ENCODE measurements around the gene SLC51B. TPM values are rescaled to one million over a fixed set of nuclear protein-coding genes. Genes with fewer than 3 reads are reported as not detected.

Gene SLC51B
- polyA plus RNA-seq, 3 donors from 2014 or later, result not detected

DNA sequence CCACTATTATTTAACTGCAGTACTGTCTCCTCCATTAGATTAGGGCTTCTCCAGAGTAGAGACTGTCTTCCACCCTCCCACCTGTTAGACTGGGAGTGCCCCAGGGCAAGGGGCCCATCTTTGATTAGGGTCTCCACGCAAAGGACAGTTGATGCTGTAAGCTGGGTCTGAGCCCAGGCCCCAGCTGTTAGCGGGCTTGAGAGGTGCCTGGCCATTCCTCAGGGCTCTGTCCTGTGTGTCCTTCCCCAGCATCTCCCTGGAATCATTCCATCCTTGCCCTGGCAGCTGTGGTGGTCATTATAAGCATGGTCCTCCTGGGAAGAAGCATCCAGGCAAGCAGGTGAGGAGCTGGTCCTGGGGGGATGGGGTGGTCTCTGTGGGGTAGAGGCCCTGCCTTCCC, 6.1 kb downstream of the SLC51B start:
- H3K27ac Mint-ChIP-seq, result peak overlapping the region in 1 of 6 donors; percentile 50
- H3K27me3 Mint-ChIP-seq (ENCODE audit: low read depth in 3 of 3), result peaks cover 0 to 6% (median 2%) of the 10 kb centered on the region in 3 donors
- H3K4me1 Mint-ChIP-seq, result peaks cover 14 to 18% of the 10 kb centered on the region in 2 donors
- no peaks in the 10 kb centered on the region for H3K9me3 Mint-ChIP-seq
- DNase-seq, result no peak
- no peaks in the 10 kb centered on the region for H3K36me3 Mint-ChIP-seq
- no peak overlapping the region for H3K4me3 Mint-ChIP-seq

- H3K4me1 Mint-ChIP-seq, result peaks cover 14 to 18% of the 10 kb centered on the region in 2 donors
- H3K4me3 Mint-ChIP-seq, result no peak overlapping the region
- H3K27ac Mint-ChIP-seq, result no peak overlapping the region
- H3K27me3 Mint-ChIP-seq (ENCODE audit: low read depth in 3 of 3), result peaks cover 0 to 6% (median 2%) of the 10 kb centered on the region in 3 donors
- no peak for DNase-seq
- no peaks in the 10 kb centered on the region for H3K36me3 Mint-ChIP-seq
- H3K9me3 Mint-ChIP-seq, result no peaks in the 10 kb centered on the region
Observed at GRCh38 chr15:65052956-65053355, 7.8 kb downstream of the SLC51B start.

GRCh38 chr15:65054333-65055200, 9.4 kb downstream of the SLC51B start:
- Mint-ChIP-seq H3K36me3 (no peaks in the 10 kb centered on the region), H3K4me3 (no peak overlapping the region), H3K27ac (no peak overlapping the region), H3K9me3 (no peaks in the 10 kb centered on the region), H3K27me3 (ENCODE audit: low read depth in 3 of 3) (peaks cover 0 to 2% (median 0%) of the 10 kb centered on the region in 3 donors), H3K4me1 (peaks cover 7 to 10% of the 10 kb centered on the region in 2 donors)
- peak; percentile 37 to 49 (median 38) for DNase-seq

GRCh38 chr15:65055201-65055870, 10.1 kb downstream of the SLC51B start:
- Mint-ChIP-seq H3K4me3 (no peak overlapping the region), H3K27me3 (ENCODE audit: low read depth in 3 of 3) (no peaks in the 10 kb centered on the region), H3K27ac (peak overlapping the region in 1 of 6 donors; percentile 16), H3K36me3 (no peaks in the 10 kb centered on the region), H3K9me3 (no peaks in the 10 kb centered on the region), H3K4me1 (peaks cover 0 to 2% of the 10 kb centered on the region in 2 donors)
- no peak for DNase-seq

GRCh38 chr15:65056106-65056505, 10.9 kb downstream of the SLC51B start:
- no peak overlapping the region for H3K4me3 Mint-ChIP-seq
- H3K9me3 Mint-ChIP-seq, result no peaks in the 10 kb centered on the region
- H3K27ac Mint-ChIP-seq, result no peak overlapping the region
- no peaks in the 10 kb centered on the region for H3K27me3 Mint-ChIP-seq (ENCODE audit: low read depth in 3 of 3)
- H3K4me1 Mint-ChIP-seq, result no peaks in the 10 kb centered on the region
- no peaks in the 10 kb centered on the region for H3K36me3 Mint-ChIP-seq
- DNase-seq, result no peak

- H3K9me3 Mint-ChIP-seq, result no peaks in the 10 kb centered on the region
- H3K4me1 Mint-ChIP-seq, result no peaks in the 10 kb centered on the region
- no peak for DNase-seq
- H3K4me3 Mint-ChIP-seq, result no peak overlapping the region
- no peak overlapping the region for H3K27ac Mint-ChIP-seq
- no peaks in the 10 kb centered on the region for H3K36me3 Mint-ChIP-seq
- peaks cover 0 to 1% (median 0%) of the 10 kb centered on the region in 3 donors for H3K27me3 Mint-ChIP-seq (ENCODE audit: low read depth in 3 of 3)
Observed at GRCh38 chr15:65056868-65057548, 11.8 kb downstream of the SLC51B start.

- Mint-ChIP-seq H3K27ac (no peak overlapping the region), H3K4me1 (no peaks in the 10 kb centered on the region)
Observed at GRCh38 chr15:65057549-65057940, 12.4 kb downstream of the SLC51B start.

DNA sequence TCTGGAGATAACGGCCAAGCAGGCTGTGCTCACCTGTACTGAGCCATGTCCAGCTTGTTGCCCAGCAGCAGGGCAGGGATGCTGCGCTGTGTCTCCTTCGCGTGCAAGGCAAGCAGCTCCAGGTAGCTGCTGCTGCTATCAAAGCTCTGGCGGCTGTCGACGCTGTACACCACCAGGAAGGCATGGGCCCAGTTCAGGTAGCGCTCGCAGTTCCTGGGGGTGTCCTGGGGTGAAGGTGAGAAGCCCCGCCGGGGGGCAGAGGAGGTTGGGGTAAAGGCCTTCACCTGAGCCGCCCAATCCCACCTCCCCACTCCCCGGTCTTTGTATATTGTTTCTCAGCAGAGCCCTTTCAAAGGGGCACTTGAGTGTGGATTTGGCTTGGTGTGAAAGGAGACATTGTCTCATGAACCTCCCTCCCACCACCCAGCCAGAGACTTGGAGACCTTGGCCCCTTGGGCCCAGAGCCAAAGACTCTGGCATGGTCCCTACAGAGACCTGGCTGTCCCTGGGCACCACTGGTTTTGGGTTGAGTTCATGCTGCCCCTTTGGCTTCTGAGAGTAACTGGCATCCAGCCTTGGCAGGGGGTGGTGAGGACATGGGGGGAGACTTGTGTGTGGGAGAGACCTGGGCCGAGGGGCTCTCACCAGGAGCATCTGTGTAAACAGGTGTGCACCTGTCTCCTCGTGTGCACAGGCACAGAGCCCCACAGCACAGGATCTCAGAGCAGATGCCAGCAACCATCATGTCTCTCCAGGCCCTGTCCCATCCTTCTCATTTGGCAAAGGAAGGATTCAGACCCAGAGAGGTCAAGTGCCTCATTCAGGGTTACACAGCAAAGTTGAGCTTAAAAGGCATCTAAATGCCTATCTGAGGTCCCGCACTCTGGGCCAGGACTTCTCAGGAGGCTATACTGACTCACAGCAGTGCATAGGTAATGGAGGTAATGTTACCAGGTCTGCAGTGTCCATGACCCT, 13.5 kb downstream of the SLC51B start:
- Mint-ChIP-seq H3K27me3 (ENCODE audit: low read depth in 3 of 3) (peaks cover 2 to 3% (median 3%) of the 10 kb centered on the region in 3 donors), H3K9me3 (no peaks in the 10 kb centered on the region), H3K27ac (no peak overlapping the region), H3K36me3 (no peaks in the 10 kb centered on the region), H3K4me1 (no peaks in the 10 kb centered on the region), H3K4me3 (no peak overlapping the region)
- no peak for DNase-seq

More at GRCh38 chr15:65057549-65057940, 12.4 kb downstream of the SLC51B start:
- no peak for DNase-seq
- peaks cover 0 to 3% (median 0%) of the 10 kb centered on the region in 3 donors for H3K27me3 Mint-ChIP-seq (ENCODE audit: low read depth in 3 of 3)
- H3K4me3 Mint-ChIP-seq, result no peak overlapping the region
- H3K9me3 Mint-ChIP-seq, result no peaks in the 10 kb centered on the region
- no peaks in the 10 kb centered on the region for H3K36me3 Mint-ChIP-seq

DNA sequence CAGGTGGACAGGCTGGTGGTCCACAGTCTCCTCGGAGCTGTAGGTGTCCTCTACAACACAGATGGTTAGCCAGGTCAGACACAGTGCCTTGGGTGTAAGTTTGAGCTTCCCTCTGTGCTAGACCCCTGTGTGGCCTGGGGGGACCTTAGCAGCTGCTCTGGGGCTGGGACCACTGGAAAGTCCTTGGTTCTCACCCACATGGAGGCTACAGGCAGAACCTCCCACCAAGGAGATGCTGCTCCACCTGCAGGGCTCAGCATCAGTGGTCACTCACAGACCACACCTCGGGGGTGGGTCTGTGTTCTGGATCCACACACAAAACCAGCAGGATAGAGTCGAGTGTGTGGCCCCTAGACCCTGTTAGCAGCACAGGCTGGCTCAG, 14.2 kb downstream of the SLC51B start:
- Mint-ChIP-seq H3K27me3 (ENCODE audit: low read depth in 3 of 3) (peaks cover 2 to 3% (median 3%) of the 10 kb centered on the region in 3 donors), H3K4me3 (no peak overlapping the region), H3K9me3 (no peaks in the 10 kb centered on the region), H3K27ac (no peak overlapping the region), H3K36me3 (no peaks in the 10 kb centered on the region), H3K4me1 (no peaks in the 10 kb centered on the region)
- no peak for DNase-seq

DNA sequence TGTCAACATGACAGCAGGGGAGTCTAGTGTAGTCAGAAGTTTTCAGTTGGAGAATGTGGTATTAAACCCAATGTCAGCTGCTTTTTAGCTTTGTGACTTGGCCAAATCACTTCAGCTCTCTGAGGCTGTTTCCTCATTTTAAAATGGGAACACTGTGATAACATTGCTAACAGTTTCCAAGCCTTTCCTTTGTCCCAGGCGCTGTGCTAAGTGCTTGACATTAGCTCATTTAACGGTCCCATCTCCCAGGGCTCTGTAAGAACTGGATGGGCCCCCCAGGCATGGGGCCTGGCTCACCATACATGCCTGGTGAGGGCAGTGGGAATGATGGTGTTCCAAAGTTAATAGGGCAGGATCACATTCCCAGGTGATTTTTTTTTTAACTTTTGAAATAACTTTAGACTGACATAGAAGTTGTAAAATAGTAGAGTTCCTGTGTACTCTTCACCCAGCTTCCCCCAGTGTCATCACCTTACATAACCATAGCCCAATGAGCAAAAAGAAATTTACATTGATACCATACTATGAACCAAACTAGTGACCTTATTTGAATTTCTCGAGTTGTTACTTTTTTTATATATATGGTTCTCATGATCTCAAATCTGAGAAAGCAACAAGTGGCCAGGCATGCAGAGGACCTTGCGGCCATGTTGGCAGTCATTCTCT, 14.9 kb downstream of the SLC51B start:
- Mint-ChIP-seq H3K4me1 (no peaks in the 10 kb centered on the region), H3K4me3 (no peak overlapping the region), H3K9me3 (no peaks in the 10 kb centered on the region), H3K27ac (no peak overlapping the region), H3K36me3 (no peaks in the 10 kb centered on the region), H3K27me3 (ENCODE audit: low read depth in 3 of 3) (peaks cover 2 to 3% (median 3%) of the 10 kb centered on the region in 3 donors)
- DNase-seq, result no peak

GRCh38 chr15:65060641-65061397, 15.6 kb downstream of the SLC51B start:
- Mint-ChIP-seq H3K27me3 (ENCODE audit: low read depth in 3 of 3) (peaks cover 5 to 6% (median 5%) of the 10 kb centered on the region in 3 donors), H3K27ac (no peak overlapping the region), H3K4me3 (no peak overlapping the region), H3K9me3 (no peaks in the 10 kb centered on the region), H3K4me1 (no peaks in the 10 kb centered on the region), H3K36me3 (no peaks in the 10 kb centered on the region)
- DNase-seq, result no peak

GRCh38 chr15:65062061-65062460, 16.9 kb downstream of the SLC51B start:
- Mint-ChIP-seq H3K27me3 (ENCODE audit: low read depth in 3 of 3) (peaks cover 6 to 8% (median 6%) of the 10 kb centered on the region in 3 donors), H3K4me1 (peaks cover 0 to 1% of the 10 kb centered on the region in 2 donors), H3K4me3 (no peak overlapping the region), H3K27ac (no peak overlapping the region), H3K36me3 (no peaks in the 10 kb centered on the region), H3K9me3 (no peaks in the 10 kb centered on the region)
- no peak for DNase-seq

Measured in immature natural killer cell (primary cell).